NCI-H345 treated with DMSO at 0.1 percent for 48 hours (cell line): ENCODE data around the gene CRISP3.
A peak's percentile ranks its signal among the peaks of the same experiment; 100 is the strongest.
"Not testable (repeated sequence)": the region's sequence is repeated elsewhere in the genome, so short reads cannot be mapped to it uniquely, and the experiment has no call there.

Experiments used
- DNase-seq: peaks from one replicate; lab custom pipeline; 2025; ENCODE audit not compliant: unreplicated experiment; lab: John Stamatoyannopoulos, UW

Gene CRISP3

GRCh38 chr6:49744259-49744658 is at the start of gene CRISP3:
Gene CRISP3 (minus strand): TSS chr6:49744388. CDS start chr6:49744367, 21 bp downstream.
- no peak for DNase-seq

- no peak for DNase-seq
These were observed 46.2 kb upstream of the CRISP3 start for GRCh38 chr6:49790341-49790740.

GRCh38 chr6:49787176-49787575 is 43.0 kb upstream of the CRISP3 start, which contains the start of gene PGK2:
Gene PGK2 (minus strand): TSS chr6:49787285. CDS start chr6:49787187, 98 bp downstream.
- DNase-seq: no peak

GRCh38 chr6:49784272-49784671 is 40.1 kb upstream of the CRISP3 start:
- no peak for DNase-seq

- no peak for DNase-seq
These were observed 38.5 kb upstream of the CRISP3 start for GRCh38 chr6:49782725-49783124.

GRCh38 chr6:49782293-49782692 is 38.1 kb upstream of the CRISP3 start:
- no peak for DNase-seq

GRCh38 chr6:49776444-49776843 is 32.3 kb upstream of the CRISP3 start:
- no peak for DNase-seq

GRCh38 chr6:49775043-49775442 is 30.9 kb upstream of the CRISP3 start:
- DNase-seq: no peak

GRCh38 chr6:49772285-49772684 is 28.1 kb upstream of the CRISP3 start:
- no peak for DNase-seq

- DNase-seq: no peak
These were observed 22.6 kb upstream of the CRISP3 start for GRCh38 chr6:49766762-49767161.

GRCh38 chr6:49764571-49765236 is 20.5 kb upstream of the CRISP3 start:
- no peak for DNase-seq

- DNase-seq: no peak
These were observed 759 bp downstream of the CRISP3 start for GRCh38 chr6:49743429-49743828.

- peak; percentile 41 for DNase-seq
These were observed 4.8 kb downstream of the CRISP3 start for GRCh38 chr6:49739423-49739822.

- no peak for DNase-seq
These were observed 8.1 kb downstream of the CRISP3 start for GRCh38 chr6:49736017-49736508.

- DNase-seq: no peak
These were observed 10.5 kb downstream of the CRISP3 start for GRCh38 chr6:49733680-49734079.

GRCh38 chr6:49732781-49733180 is 11.4 kb downstream of the CRISP3 start:
- DNase-seq: no peak

GRCh38 chr6:49730251-49730650 is 13.9 kb downstream of the CRISP3 start:
- DNase-seq: no peak

- not testable (repeated sequence) for DNase-seq
These were observed 20.3 kb downstream of the CRISP3 start for GRCh38 chr6:49723917-49724316.

- no peak for DNase-seq
These were observed 22.9 kb downstream of the CRISP3 start for GRCh38 chr6:49721297-49721696.

GRCh38 chr6:49720372-49720771 is 23.8 kb downstream of the CRISP3 start:
- no peak for DNase-seq

- DNase-seq: no peak
These were observed 30.8 kb downstream of the CRISP3 start, which contains the start of gene CRISP2 for GRCh38 chr6:49713346-49713745. Gene CRISP2 (minus strand): TSS chr6:49713543. CDS start chr6:49709196, 4,347 bp downstream.

GRCh38 chr6:49698478-49698877 is 45.7 kb downstream of the CRISP3 start:
- no peak for DNase-seq

- DNase-seq: no peak
These were observed 50.7 kb downstream of the CRISP3 start for GRCh38 chr6:49693512-49693911.
